ENCODE results near the gene CASP2.

CASP2 gene

DNA sequence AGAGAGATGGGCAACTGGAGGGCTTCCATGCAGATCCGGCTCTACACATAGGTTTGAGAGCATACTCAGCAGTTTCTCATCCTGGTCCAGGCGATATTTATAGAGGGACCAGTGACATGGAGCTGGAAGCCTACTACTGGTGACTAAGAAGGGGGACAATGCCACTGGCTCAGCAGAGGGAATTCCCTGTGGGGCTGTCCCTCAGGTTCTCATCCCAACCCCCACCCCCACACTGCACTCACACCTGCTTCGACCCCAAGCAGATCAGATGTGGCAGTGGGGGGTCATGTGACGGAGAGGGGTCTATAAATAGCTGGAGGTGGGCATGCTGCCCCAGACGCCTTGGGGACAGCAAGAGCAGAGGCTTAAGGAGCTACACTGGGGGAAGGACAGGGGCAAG, 27.6 kb downstream of the CASP2 start, which contains the start of gene CLCN1:
Gene CLCN1, plus strand, starts transcription at position 336 of the 400 bp plus-strand sequence. CDS start 102 bp downstream, outside the sequence.
- Histone ChIP-seq H3K79me2 (ENCODE audit: control insufficient read depth, insufficient read depth, low read length, unreplicated experiment) (no peaks in the 10 kb centered on the region), H3K27me3 (ENCODE audit: insufficient read depth, low read length) (no peaks in the 10 kb centered on the region), H3K4me1 (ENCODE audit: control insufficient read depth, insufficient read depth, low read length, unreplicated experiment) (peaks cover 12% of the 10 kb centered on the region)

DNA sequence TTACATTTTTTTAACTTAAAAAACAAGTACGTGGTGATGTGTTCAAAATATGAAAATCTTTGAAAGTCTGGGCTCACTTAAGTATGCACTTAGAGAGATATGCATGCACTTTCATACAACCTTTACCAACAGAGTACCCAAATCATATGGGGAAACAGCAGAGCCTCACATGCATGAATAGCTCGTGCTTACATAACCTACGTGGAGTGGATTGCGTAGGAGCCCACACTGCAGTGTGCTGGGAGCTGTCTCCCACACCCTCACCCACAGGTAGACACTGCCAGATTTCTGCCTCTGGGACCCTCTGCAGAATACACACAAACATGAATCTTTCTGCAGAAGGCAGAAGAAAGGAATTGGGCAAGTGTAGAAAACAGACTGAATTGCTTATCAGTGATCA, 28.3 kb downstream of the CASP2 start:
- Histone ChIP-seq H3K36me3 (ENCODE audit: insufficient read depth, low read length) (no peaks in the 10 kb centered on the region), H3K79me2 (ENCODE audit: control insufficient read depth, insufficient read depth, low read length, unreplicated experiment) (no peaks in the 10 kb centered on the region), H2AFZ (ENCODE audit: low read length, unreplicated experiment) (no peak overlapping the region), H3K4me1 (ENCODE audit: control insufficient read depth, insufficient read depth, low read length, unreplicated experiment) (peaks cover 12% of the 10 kb centered on the region), H3K4me3 (ENCODE audit: low read depth, low read length) (no peak overlapping the region), H3K27ac (ENCODE audit: low read depth, low read length) (no peak overlapping the region), H3K27me3 (ENCODE audit: insufficient read depth, low read length) (no peaks in the 10 kb centered on the region)

More for the DNA sequence above, 27.6 kb downstream of the CASP2 start, which contains the start of gene CLCN1:
- Histone ChIP-seq H3K36me3 (ENCODE audit: insufficient read depth, low read length) (no peaks in the 10 kb centered on the region), H3K27ac (ENCODE audit: low read depth, low read length) (no peak within 1 kb of the TSS), H3K4me3 (ENCODE audit: low read depth, low read length) (no peak within 1 kb of the TSS), H2AFZ (ENCODE audit: low read length, unreplicated experiment) (no peak within 1 kb of the TSS)

DNA sequence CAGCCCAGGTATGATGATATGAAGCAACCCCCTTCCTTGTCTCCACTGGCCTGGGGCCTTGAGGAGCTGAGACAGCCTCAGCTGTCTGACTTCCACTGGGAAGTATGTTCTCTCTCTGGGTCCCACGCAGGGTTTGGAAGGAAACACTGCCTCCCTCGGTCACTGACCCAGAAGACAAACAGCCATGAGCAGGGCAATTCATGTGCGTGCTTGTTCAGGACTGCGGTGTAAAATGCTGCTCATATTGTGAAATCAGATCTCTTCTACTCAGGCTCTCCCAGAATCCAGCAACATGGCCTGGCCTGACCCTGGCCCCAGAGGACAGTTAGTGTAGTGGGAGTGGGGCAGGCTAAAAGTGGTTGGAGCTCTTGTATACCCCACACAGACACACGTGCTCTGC, 30.5 kb downstream of the CASP2 start:
- Histone ChIP-seq H3K27me3 (ENCODE audit: insufficient read depth, low read length) (no peaks in the 10 kb centered on the region), H3K79me2 (ENCODE audit: control insufficient read depth, insufficient read depth, low read length, unreplicated experiment) (no peaks in the 10 kb centered on the region), H3K27ac (ENCODE audit: low read depth, low read length) (peak overlapping the region; percentile 62; the same call in 1 of the 2 replicates), H3K4me3 (ENCODE audit: low read depth, low read length) (no peak overlapping the region), H3K36me3 (ENCODE audit: insufficient read depth, low read length) (no peaks in the 10 kb centered on the region), H3K4me1 (ENCODE audit: control insufficient read depth, insufficient read depth, low read length, unreplicated experiment) (peaks cover 12% of the 10 kb centered on the region), H2AFZ (ENCODE audit: low read length, unreplicated experiment) (no peak overlapping the region)

DNA sequence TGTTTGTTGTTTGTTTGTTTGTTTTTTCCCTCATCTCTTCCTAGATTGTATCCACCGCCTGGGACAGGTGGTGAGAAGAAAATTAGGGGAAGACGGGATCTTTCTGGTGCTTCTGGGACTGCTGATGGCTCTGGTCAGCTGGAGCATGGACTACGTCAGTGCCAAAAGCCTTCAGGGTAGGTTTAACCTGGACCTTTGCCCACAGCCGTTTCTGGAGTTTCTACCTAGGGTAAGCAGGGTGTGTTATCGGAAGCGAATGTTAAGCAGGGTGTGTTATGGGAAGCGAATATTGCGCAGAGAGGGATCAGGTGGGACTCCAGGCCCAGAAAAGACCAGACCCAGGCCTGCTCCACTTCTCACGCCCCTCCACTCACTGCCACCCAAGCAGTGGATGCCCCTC, 32.5 kb downstream of the CASP2 start:
- no peak overlapping the region for H3K27ac ChIP-seq (ENCODE audit: low read depth, low read length)
- no peak overlapping the region for H3K4me3 ChIP-seq (ENCODE audit: low read depth, low read length)
- peaks cover 15% of the 10 kb centered on the region for H3K4me1 ChIP-seq (ENCODE audit: control insufficient read depth, insufficient read depth, low read length, unreplicated experiment)
- no peaks in the 10 kb centered on the region for H3K36me3 ChIP-seq (ENCODE audit: insufficient read depth, low read length)
- H3K27me3 ChIP-seq (ENCODE audit: insufficient read depth, low read length): no peaks in the 10 kb centered on the region
- no peaks in the 10 kb centered on the region for H3K79me2 ChIP-seq (ENCODE audit: control insufficient read depth, insufficient read depth, low read length, unreplicated experiment)
- no peak overlapping the region for H2AFZ ChIP-seq (ENCODE audit: low read length, unreplicated experiment)

DNA sequence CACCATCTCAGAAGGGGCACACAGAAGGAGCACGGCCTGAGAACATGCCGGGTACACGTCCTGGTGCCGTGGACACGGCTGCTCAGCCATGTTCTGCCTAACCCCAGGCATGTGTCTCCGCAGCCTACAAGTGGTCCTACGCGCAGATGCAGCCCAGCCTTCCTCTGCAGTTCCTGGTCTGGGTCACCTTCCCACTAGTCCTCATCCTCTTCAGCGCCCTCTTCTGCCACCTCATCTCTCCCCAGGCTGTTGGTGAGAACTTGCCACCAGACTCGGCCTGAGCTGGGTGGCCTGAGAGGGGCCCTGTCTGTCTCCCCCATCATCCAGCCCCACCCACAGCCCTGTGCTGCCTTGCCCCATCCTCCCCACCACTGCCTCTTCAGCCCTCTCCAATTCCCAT, 33.1 kb downstream of the CASP2 start:
- H3K36me3 ChIP-seq (ENCODE audit: insufficient read depth, low read length): no peaks in the 10 kb centered on the region
- no peak overlapping the region for H3K27ac ChIP-seq (ENCODE audit: low read depth, low read length)
- no peak overlapping the region for H3K4me3 ChIP-seq (ENCODE audit: low read depth, low read length)
- no peak overlapping the region for H2AFZ ChIP-seq (ENCODE audit: low read length, unreplicated experiment)
- H3K27me3 ChIP-seq (ENCODE audit: insufficient read depth, low read length): no peaks in the 10 kb centered on the region
- H3K4me1 ChIP-seq (ENCODE audit: control insufficient read depth, insufficient read depth, low read length, unreplicated experiment): peaks cover 15% of the 10 kb centered on the region
- no peaks in the 10 kb centered on the region for H3K79me2 ChIP-seq (ENCODE audit: control insufficient read depth, insufficient read depth, low read length, unreplicated experiment)

DNA sequence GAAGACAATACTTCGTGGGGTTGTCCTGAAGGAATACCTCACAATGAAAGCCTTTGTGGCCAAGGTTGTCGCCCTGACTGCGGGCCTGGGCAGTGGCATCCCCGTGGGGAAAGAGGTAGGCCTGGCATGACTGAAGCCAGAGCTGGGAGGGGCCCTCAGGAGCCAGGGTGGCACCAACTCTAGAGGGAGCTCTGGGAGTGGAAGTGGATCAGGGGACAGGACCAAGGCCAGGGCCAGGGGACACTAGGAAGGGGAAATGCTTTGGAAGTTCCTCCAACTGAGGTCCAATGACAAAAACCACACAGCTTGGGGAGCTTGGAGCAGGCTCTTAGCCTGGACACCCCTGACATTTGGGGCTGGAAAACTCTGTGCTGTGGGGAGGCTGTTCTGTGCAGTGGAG, 33.6 kb downstream of the CASP2 start:
- no peak overlapping the region for H3K4me3 ChIP-seq (ENCODE audit: low read depth, low read length)
- no peaks in the 10 kb centered on the region for H3K27me3 ChIP-seq (ENCODE audit: insufficient read depth, low read length)
- peaks cover 15% of the 10 kb centered on the region for H3K4me1 ChIP-seq (ENCODE audit: control insufficient read depth, insufficient read depth, low read length, unreplicated experiment)
- no peak overlapping the region for H3K27ac ChIP-seq (ENCODE audit: low read depth, low read length)
- no peak overlapping the region for H2AFZ ChIP-seq (ENCODE audit: low read length, unreplicated experiment)
- H3K79me2 ChIP-seq (ENCODE audit: control insufficient read depth, insufficient read depth, low read length, unreplicated experiment): no peaks in the 10 kb centered on the region
- H3K36me3 ChIP-seq (ENCODE audit: insufficient read depth, low read length): no peaks in the 10 kb centered on the region

DNA sequence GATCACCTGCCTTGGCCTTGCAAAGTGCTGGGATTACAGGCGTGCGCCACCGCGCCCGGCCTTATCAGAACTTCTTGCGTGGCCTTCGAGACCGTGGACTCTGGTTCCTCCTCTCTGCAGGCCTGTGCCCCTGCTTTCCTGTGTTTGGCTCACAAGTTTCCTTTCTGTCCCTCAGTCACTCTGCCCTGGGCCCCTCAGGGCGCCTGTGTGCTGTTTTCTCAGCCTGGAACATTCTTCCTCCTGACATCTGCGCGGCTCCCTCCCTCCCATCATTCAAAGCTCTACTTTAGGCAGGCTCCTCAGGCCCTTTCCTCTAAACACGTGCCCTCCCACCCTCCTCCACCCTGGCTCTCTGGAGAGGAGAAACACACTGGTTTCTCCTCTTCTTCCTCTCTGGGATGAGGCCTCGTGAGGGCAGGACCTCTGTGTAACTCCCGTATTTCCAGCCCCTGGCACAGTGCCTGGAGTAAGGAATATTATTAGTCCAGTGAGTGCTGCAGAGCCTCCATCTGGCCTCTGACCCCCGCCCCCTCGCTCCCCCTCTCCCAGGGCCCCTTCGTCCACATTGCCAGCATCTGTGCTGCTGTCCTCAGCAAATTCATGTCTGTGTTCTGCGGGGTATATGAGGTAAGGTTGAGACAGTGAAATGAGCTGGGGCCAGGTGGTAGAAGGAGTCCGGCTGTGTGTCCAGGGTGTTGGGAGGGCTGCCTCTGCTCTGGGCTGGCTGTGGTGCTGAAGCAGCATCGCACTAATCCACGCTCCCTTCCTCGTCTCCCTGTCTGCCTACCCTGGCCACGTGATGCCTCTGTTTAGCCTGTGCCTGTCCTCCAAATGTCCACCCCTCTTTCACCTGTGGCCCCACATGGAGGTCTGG, 34.8 kb downstream of the CASP2 start:
- no peak overlapping the region for H2AFZ ChIP-seq (ENCODE audit: low read length, unreplicated experiment)
- no peaks in the 10 kb centered on the region for H3K27me3 ChIP-seq (ENCODE audit: insufficient read depth, low read length)
- no peaks in the 10 kb centered on the region for H3K36me3 ChIP-seq (ENCODE audit: insufficient read depth, low read length)
- H3K79me2 ChIP-seq (ENCODE audit: control insufficient read depth, insufficient read depth, low read length, unreplicated experiment): no peaks in the 10 kb centered on the region
- H3K4me3 ChIP-seq (ENCODE audit: low read depth, low read length): no peak overlapping the region
- peaks cover 15% of the 10 kb centered on the region for H3K4me1 ChIP-seq (ENCODE audit: control insufficient read depth, insufficient read depth, low read length, unreplicated experiment)
- H3K27ac ChIP-seq (ENCODE audit: low read depth, low read length): no peak overlapping the region

DNA sequence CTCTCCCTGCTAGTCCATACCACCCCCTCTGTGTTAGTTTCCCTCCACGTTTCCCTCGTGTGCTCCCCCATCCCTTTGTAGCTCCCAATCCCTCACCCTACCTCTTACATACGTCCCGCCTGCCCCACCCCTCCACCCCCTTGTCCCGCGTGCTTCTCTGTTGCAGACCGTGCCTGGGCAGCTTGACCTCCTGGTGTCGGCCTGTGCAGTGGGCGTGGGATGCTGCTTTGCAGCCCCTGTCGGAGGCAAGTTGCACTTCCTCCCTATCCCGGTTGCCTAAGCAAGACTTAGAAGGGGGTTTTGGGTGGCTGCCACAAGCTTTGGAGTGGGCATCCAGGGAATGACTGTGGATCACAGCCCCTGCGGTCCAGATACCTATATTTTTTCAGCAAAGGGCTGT, 35.5 kb downstream of the CASP2 start:
- Histone ChIP-seq H2AFZ (ENCODE audit: low read length, unreplicated experiment) (no peak overlapping the region), H3K27me3 (ENCODE audit: insufficient read depth, low read length) (no peaks in the 10 kb centered on the region), H3K4me1 (ENCODE audit: control insufficient read depth, insufficient read depth, low read length, unreplicated experiment) (peaks cover 11% of the 10 kb centered on the region), H3K4me3 (ENCODE audit: low read depth, low read length) (no peak overlapping the region), H3K79me2 (ENCODE audit: control insufficient read depth, insufficient read depth, low read length, unreplicated experiment) (no peaks in the 10 kb centered on the region), H3K36me3 (ENCODE audit: insufficient read depth, low read length) (no peaks in the 10 kb centered on the region), H3K27ac (ENCODE audit: low read depth, low read length) (no peak overlapping the region)

DNA sequence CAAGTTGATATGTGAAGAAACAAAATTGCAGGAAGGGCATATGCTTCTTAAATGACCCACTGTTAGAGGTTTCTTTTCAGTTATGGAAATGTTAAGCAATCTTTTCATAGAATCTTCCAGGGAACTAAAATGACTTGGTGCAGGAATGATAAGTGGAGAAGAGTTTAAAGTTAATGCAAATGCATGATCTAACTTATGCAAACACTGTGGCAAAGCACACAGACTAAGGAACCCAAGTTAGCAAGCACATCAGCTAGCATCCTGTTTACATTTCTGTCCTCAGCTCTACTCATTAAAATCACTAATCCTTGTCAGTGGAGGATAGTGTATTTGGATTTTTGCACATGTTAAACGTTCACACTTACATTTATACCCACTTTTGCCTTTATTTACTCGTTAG, 37.1 kb downstream of the CASP2 start:
- H3K36me3 ChIP-seq (ENCODE audit: insufficient read depth, low read length): no peaks in the 10 kb centered on the region
- H3K27me3 ChIP-seq (ENCODE audit: insufficient read depth, low read length): no peaks in the 10 kb centered on the region

DNA sequence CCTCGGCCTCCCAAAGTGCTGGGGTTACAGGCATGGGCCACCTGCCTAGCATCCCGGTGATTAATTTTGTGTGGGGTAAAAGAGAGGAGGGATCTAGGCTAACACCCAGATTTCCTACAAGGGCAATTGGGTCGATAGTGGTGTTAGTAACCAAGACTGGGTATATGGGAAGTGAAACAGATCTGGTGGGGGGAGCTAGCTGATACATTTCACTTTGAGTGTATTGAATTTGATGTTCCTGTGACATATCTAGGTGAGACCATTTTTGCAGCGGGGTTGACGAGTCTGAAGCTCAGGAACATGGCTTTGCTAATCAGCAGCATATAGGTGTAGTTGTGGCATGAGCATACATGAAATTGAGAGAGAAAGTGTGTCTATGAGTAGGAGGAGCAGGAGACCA, 39.8 kb downstream of the CASP2 start:
- peaks cover 19% of the 10 kb centered on the region for H3K4me1 ChIP-seq (ENCODE audit: control insufficient read depth, insufficient read depth, low read length, unreplicated experiment)
- H3K4me3 ChIP-seq (ENCODE audit: low read depth, low read length): no peak overlapping the region
- H3K27ac ChIP-seq (ENCODE audit: low read depth, low read length): no peak overlapping the region
- H3K79me2 ChIP-seq (ENCODE audit: control insufficient read depth, insufficient read depth, low read length, unreplicated experiment): no peaks in the 10 kb centered on the region
- no peaks in the 10 kb centered on the region for H3K27me3 ChIP-seq (ENCODE audit: insufficient read depth, low read length)
- H2AFZ ChIP-seq (ENCODE audit: low read length, unreplicated experiment): no peak overlapping the region
- no peaks in the 10 kb centered on the region for H3K36me3 ChIP-seq (ENCODE audit: insufficient read depth, low read length)

More for the DNA sequence above, 37.1 kb downstream of the CASP2 start:
- no peaks in the 10 kb centered on the region for H3K79me2 ChIP-seq (ENCODE audit: control insufficient read depth, insufficient read depth, low read length, unreplicated experiment)
- peaks cover 2% of the 10 kb centered on the region for H3K4me1 ChIP-seq (ENCODE audit: control insufficient read depth, insufficient read depth, low read length, unreplicated experiment)
- H2AFZ ChIP-seq (ENCODE audit: low read length, unreplicated experiment): no peak overlapping the region
- H3K27ac ChIP-seq (ENCODE audit: low read depth, low read length): no peak overlapping the region
- H3K4me3 ChIP-seq (ENCODE audit: low read depth, low read length): no peak overlapping the region

Data from ACC112 (cell line).